Sigmoid colon (tissue), 4 donors: Measurements from ENCODE around the gene ERCC3.

Source experiments
- EP300 ChIP-seq, 4 donors: sonication (generic); formaldehyde crosslinking; IDR thresholded peaks; one replicate each; pipeline ENCODE4 v1.6.1; 2017; ENCODE audit warnings: antibody characterized with exemption in 4 of 4
- POLR2A ChIP-seq, 2 donors: fragments of 450-650 bp; IDR thresholded peaks; one replicate each; pipeline ENCODE4 v1.6.1; 2016; ENCODE audit warnings: antibody characterized with exemption in 2 of 2, mild to moderate bottlenecking in 2 of 2, moderate library complexity in 2 of 2
- POLR2AphosphoS5 ChIP-seq, 4 donors: sonication (generic); formaldehyde crosslinking; IDR thresholded peaks; one replicate each; pipeline ENCODE4 v1.6.1; 2017; ENCODE audit warnings: antibody characterized with exemption in 4 of 4
- TF ChIP-seq, protein P1 (sequence below), 4 experiments: fragments of 450-650 bp in 3 of 4; fragments of 200-600 bp in 1 of 4; IDR thresholded peaks; one replicate each; pipeline ENCODE4 v1.5.1; 2016 to 2019; ENCODE audit warnings: antibody characterized with exemption in 4 of 4, mild to moderate bottlenecking in 3 of 4, moderate library complexity in 2 of 4

DNA sequence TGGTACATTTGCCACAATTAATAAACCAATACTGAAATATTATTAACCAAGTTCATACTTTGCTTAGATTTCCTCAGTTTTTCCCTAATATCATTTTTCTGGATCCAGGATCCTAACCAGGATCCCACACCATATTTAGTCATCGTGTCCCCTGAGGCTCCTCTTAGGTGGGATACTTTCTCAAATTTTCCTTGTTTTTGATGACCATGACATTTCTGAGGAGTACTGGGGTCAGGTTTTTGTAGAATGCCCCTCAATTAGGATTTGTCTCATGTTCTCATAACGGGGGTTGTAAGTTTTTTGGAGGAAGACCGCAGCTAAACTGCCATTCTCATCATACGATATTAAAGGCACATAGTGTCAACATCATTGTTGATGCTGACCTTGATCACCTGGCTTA is 15.5 kb upstream of the ERCC3 start:
- TF ChIP-seq POLR2AphosphoS5 (IDR thresholded peaks at IDR 0.05) (no peak), EP300 (IDR thresholded peaks at IDR 0.05) (no peak), POLR2A (IDR thresholded peaks at IDR 0.05) (no peak)
- TF ChIP-seq, protein P1, sequence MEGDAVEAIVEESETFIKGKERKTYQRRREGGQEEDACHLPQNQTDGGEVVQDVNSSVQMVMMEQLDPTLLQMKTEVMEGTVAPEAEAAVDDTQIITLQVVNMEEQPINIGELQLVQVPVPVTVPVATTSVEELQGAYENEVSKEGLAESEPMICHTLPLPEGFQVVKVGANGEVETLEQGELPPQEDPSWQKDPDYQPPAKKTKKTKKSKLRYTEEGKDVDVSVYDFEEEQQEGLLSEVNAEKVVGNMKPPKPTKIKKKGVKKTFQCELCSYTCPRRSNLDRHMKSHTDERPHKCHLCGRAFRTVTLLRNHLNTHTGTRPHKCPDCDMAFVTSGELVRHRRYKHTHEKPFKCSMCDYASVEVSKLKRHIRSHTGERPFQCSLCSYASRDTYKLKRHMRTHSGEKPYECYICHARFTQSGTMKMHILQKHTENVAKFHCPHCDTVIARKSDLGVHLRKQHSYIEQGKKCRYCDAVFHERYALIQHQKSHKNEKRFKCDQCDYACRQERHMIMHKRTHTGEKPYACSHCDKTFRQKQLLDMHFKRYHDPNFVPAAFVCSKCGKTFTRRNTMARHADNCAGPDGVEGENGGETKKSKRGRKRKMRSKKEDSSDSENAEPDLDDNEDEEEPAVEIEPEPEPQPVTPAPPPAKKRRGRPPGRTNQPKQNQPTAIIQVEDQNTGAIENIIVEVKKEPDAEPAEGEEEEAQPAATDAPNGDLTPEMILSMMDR (IDR thresholded peaks at IDR 0.05): no peak
